HFFc6 (cell line): ENCODE results near the gene CEP70. TPM values are rescaled to one million over a fixed set of nuclear protein-coding genes. Genes with fewer than 3 reads are reported as not detected.
"Not testable (repeated sequence)": the region's sequence is repeated elsewhere in the genome, so short reads cannot be mapped to it uniquely, and the experiment has no call there.

Source experiments
- DNase-seq: peaks from one replicate; pipeline ENCODE4 v3.0.0-alpha.2; 2018
- H3K27ac Mint-ChIP-seq: 2 replicates; pipeline ENCODE4 v1.8.0; 2020; ENCODE audit warnings: mild to moderate bottlenecking, mixed read lengths
- H3K27me3 Mint-ChIP-seq: 2 replicates; pipeline ENCODE4 v1.8.0; 2021; ENCODE audit warnings: mild to moderate bottlenecking, moderate library complexity, mixed read lengths; ENCODE audit not compliant: insufficient read depth
- H3K36me3 Mint-ChIP-seq: 2 replicates; pipeline ENCODE4 v1.8.0; 2021; ENCODE audit warnings: low read depth, mixed read lengths
- H3K4me1 Mint-ChIP-seq: 2 replicates; pipeline ENCODE4 v1.8.0; 2020; ENCODE audit warnings: low read depth, mixed read lengths
- H3K4me3 Mint-ChIP-seq: 2 replicates; pipeline ENCODE4 v1.8.0; 2020; ENCODE audit warnings: mild to moderate bottlenecking, moderate library complexity, mixed read lengths
- H3K9me3 Mint-ChIP-seq: 2 replicates; pipeline ENCODE4 v1.8.0; 2020; ENCODE audit warnings: mild to moderate bottlenecking, mixed read lengths
- total RNA-seq, 6 experiments: library from RNA; stranded (reverse); fragmentation: NEBNext Ultra II Directional; extraction: Animal tissue kit (Norgen Biotek cat#: 25700); gene quantifications; 2 replicates in 1 of 6; 3 replicates in 5 of 6; pipeline ENCODE4 v1.2.3, GENCODE V29; 2021
- TF ChIP-seq, protein P1 (sequence below): fragments of 200-600 bp; sonication (generic); IDR thresholded peaks from 2 replicates; pipeline ENCODE4 v1.5.0; 2021; ENCODE audit warnings: antibody characterized with exemption, mild to moderate bottlenecking

Gene CEP70
- total RNA-seq, 6 experiments from 2014 or later, result 11.5 to 18.9 (median 17.3) TPM

DNA sequence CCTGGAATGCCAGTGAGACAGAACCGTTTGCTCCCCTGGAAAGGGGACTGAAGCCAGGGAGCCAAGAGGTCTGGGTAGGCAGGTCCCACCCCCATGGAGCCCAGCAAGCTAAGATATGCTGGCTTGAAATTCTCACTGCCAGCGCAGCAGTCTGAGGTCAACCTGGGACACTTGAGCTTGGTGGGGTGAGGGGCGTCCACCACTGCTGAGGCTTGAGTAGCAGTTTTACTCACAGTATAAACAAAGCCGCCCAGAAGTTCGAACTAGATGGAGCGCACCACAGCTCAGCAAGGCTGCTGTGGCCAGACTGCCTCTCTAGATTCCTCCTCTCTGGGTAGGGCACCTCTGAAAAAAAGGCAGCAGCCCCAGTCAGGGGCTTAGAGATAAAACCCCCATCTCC lies 33.6 kb downstream of the CEP70 start:
- Mint-ChIP-seq H3K36me3 (peaks cover 24% of the 10 kb centered on the region), H3K27ac (no peak overlapping the region), H3K27me3 (no peaks in the 10 kb centered on the region), H3K4me3 (no peak overlapping the region), H3K9me3 (peaks cover 8% of the 10 kb centered on the region; the same call in 1 of the 2 replicates), H3K4me1 (no peaks in the 10 kb centered on the region)
- TF ChIP-seq, protein P1, sequence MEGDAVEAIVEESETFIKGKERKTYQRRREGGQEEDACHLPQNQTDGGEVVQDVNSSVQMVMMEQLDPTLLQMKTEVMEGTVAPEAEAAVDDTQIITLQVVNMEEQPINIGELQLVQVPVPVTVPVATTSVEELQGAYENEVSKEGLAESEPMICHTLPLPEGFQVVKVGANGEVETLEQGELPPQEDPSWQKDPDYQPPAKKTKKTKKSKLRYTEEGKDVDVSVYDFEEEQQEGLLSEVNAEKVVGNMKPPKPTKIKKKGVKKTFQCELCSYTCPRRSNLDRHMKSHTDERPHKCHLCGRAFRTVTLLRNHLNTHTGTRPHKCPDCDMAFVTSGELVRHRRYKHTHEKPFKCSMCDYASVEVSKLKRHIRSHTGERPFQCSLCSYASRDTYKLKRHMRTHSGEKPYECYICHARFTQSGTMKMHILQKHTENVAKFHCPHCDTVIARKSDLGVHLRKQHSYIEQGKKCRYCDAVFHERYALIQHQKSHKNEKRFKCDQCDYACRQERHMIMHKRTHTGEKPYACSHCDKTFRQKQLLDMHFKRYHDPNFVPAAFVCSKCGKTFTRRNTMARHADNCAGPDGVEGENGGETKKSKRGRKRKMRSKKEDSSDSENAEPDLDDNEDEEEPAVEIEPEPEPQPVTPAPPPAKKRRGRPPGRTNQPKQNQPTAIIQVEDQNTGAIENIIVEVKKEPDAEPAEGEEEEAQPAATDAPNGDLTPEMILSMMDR, result no peak
- no peak for DNase-seq

DNA sequence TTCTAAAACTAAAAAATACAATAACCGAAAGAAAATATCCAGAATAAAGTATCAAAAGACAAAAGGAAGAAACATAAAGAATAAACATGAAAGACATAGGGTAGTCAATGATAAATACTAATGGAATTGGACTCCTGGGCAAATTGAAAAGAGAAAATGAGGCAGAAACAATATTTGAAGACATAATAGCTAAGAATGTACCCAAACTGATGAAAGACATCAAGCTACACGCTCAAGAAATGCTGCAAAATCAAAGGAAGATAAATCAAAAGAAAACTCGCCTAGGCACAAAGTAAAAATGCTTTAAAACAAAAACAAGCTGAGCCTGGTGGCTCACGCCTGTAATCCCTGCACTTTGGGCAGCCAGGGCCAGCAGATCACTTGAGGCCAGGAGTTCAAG lies 34.9 kb downstream of the CEP70 start:
- Mint-ChIP-seq H3K27me3 (no peaks in the 10 kb centered on the region), H3K36me3 (peaks cover 28% of the 10 kb centered on the region), H3K27ac (no peak overlapping the region), H3K4me1 (no peaks in the 10 kb centered on the region), H3K4me3 (no peak overlapping the region), H3K9me3 (peaks cover 8% of the 10 kb centered on the region; the same call in 1 of the 2 replicates)
- DNase-seq, result no peak
- TF ChIP-seq, protein P1, result no peak

DNA sequence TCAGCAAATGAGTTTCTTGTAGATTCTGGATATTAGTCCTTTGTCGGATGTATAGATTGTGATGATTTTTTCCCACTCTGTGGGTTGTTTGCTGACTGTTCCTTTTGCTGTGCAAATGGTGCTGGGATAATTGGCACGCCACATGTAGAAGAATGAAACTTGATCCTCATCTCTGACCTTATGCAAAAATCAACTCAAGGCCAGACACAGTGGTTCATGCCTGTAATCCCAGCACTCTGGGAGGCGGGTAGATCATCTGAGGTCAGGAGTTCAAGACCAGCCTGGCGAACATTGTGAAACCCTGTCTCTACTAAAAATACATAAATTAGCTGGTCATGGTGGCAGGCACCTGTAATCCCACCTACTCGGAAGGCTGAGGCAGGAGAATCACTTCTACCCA lies 39.3 kb downstream of the CEP70 start:
- H3K36me3 Mint-ChIP-seq, result peaks cover 51% of the 10 kb centered on the region

DNA sequence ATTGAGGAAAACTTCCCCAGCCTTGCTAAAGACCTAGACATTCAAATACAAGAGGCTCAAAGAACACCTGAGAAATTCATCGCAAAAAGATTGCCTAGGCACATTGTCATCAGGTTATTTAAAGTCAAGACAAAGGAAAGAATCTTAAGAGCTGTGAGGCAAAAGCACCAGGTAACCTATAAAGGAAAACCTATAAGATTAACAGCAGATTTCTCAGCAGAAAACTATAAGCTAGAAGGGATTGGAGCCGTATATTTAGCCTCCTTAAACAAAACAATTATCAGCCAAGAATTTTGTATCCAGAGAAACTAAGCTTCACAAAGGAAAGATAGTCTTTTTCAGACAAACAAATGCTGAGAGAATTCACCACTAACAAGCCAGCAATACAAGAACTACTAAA lies 43.1 kb downstream of the CEP70 start:
- DNase-seq, H3K27ac Mint-ChIP-seq, H3K27me3 Mint-ChIP-seq, H3K4me1 Mint-ChIP-seq, H3K4me3 Mint-ChIP-seq: not testable (repeated sequence)
- H3K9me3 Mint-ChIP-seq, result peaks cover 45% of the 10 kb centered on the region
- H3K36me3 Mint-ChIP-seq, result peaks cover 73% of the 10 kb centered on the region

More for the DNA sequence above, 39.3 kb downstream of the CEP70 start:
- H3K4me1 Mint-ChIP-seq, H3K27ac Mint-ChIP-seq, H3K4me3 Mint-ChIP-seq, H3K27me3 Mint-ChIP-seq, DNase-seq: not testable (repeated sequence)
- H3K9me3 Mint-ChIP-seq, result peaks cover 24% of the 10 kb centered on the region

DNA sequence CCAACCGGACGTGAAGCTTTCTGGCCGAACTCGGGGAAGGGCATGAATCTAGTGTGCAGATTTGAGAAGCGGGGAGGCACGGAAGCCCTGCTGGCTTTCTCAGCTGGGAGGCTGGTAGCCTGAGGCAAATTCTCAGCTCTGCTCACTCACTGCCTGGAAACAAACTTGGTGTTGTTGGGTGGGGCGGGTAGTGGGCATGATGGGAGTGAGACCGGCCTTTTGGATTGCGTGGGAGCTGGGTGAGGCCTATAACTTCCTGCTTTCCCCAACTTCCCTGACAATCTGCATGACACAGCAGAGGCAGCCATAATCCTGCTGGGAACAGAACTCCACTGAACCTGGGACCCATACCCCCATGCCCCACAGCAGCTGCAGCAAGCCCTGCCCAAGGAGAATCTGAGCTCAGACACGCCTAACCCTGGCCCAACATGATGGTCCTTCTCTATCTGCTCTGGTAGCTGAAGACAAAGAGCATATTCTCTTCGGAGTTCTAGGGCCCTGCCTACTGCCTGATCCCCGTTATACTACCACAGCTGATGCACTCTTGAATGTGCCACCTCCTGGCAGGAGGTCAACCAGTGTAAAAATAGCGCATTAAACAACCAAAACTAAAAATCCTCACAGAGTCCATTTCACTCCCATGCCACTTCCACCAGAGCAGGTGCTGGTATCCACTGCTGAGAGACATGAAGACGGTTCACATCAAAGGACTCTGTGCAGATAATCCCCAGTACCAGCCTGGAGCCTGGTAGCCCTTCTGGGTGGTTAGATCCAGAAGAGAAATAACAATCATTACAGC lies 44.7 kb downstream of the CEP70 start:
- Mint-ChIP-seq H3K36me3 (peaks cover 80% of the 10 kb centered on the region), H3K27ac (no peak overlapping the region), H3K4me1 (no peaks in the 10 kb centered on the region), H3K4me3 (no peak overlapping the region), H3K9me3 (peaks cover 52% of the 10 kb centered on the region), H3K27me3 (peaks cover 2% of the 10 kb centered on the region; the same call in 1 of the 2 replicates)
- TF ChIP-seq, protein P1, result no peak
- DNase-seq, result no peak

DNA sequence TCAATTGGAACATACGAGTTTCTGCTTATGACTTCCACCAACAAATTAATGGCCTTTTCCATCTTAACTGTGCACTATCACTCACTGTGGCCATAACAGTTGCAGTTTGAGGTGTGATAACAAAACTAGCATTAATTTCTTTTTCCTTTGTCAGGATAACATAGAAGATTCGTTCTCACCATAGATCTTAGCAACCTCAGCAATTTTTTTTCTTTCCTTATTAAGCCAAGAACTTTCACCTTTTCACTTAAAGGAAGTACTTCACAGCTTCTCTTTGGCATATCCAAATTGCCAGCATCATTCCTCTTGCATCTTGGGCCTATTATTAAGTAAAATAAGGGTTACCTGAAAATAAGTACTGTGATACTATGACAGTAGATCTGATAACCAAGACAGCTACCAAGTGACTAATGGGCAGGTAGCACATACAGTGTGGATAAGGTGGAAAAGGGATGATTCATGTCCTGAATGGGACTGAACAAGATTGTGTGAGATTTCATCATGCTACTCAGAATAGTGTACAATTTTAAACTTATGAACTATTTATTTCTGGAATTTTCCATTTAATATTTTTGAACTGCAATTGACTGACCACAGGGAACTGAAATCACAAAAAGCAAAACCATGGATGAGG lies 46.6 kb downstream of the CEP70 start:
- H3K4me3 Mint-ChIP-seq, result no peak overlapping the region
- H3K4me1 Mint-ChIP-seq, result no peaks in the 10 kb centered on the region
- no peak overlapping the region for H3K27ac Mint-ChIP-seq
- H3K36me3 Mint-ChIP-seq, result peaks cover 90% of the 10 kb centered on the region
- H3K27me3 Mint-ChIP-seq, result peaks cover 2% of the 10 kb centered on the region
- DNase-seq, result no peak
- TF ChIP-seq, protein P1, result no peak
- peaks cover 52% of the 10 kb centered on the region for H3K9me3 Mint-ChIP-seq
